ENCODE measurements around the gene ANKDD1B. TPM values are rescaled to one million over a fixed set of nuclear protein-coding genes. Genes with fewer than 3 reads are reported as not detected.
"Not testable (repeated sequence)": the region's sequence is repeated elsewhere in the genome, so short reads cannot be mapped to it uniquely, and the experiment has no call there.

The ANKDD1B gene
- total RNA-seq, 2 donors from 2014 or later: 3.6 to 6.3 TPM

DNA sequence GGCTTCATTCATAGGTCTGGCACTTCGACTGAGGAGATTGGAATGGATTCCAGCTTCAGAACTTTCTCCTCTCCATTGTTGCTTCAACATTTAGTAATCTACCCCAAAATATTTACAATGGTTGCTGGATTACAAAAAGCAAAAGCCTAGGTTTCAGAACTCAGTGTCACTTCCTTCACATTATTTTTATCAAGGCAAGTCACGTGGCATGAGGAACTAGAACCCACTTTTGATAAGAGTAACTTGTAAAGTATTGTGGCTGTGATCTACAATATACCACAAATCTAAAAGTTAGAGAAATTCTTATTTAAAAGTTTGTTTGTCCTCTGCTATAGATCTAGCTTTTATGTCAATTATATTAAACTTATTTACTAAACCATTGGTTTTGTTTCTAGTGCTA is 39.7 kb upstream of the ANKDD1B start:
- H3K9me3 ChIP-seq: no peaks in the 10 kb centered on the region
- H3K36me3 ChIP-seq: no peaks in the 10 kb centered on the region
- TF ChIP-seq CTCF (IDR thresholded peaks at IDR 0.05): no peak
- intact Hi-C loops (cut with DNase I): no loop called here
- no peaks in the 10 kb centered on the region for H3K4me1 ChIP-seq
- H3K9ac ChIP-seq (ENCODE audit: low read depth in 2 of 2, low read length in 2 of 2): no peak overlapping the region
- no peaks in the 10 kb centered on the region for H3K27me3 ChIP-seq
- H3K4me3 ChIP-seq: no peak overlapping the region
- no peak overlapping the region for H3K27ac ChIP-seq
- no peak for DNase-seq

DNA sequence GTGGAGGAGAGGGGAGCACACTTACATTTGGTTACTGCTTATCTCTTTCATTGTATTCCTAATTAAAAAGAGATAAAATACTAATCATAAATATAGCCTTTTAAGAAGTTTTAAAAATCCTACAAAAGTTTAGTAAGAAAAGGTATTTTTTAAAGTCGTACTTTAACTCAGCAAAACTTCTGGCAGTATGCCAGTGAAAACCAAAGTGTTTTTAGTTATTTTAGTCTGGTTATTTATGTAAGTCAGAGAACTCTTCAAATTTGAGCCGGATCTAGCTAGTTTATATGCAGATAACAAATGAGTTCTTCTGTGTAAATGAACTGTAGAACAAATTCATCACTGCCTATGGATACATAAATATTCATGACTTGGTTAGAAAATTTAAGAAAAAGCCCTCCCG is 36.5 kb upstream of the ANKDD1B start:
- no peaks in the 10 kb centered on the region for H3K4me1 ChIP-seq
- H3K9ac ChIP-seq (ENCODE audit: low read depth in 2 of 2, low read length in 2 of 2): no peak overlapping the region
- DNase-seq: no peak
- H3K27me3 ChIP-seq: no peaks in the 10 kb centered on the region
- no peak overlapping the region for H3K27ac ChIP-seq
- no peak overlapping the region for H3K4me3 ChIP-seq
- H3K36me3 ChIP-seq: no peaks in the 10 kb centered on the region
- no peaks in the 10 kb centered on the region for H3K9me3 ChIP-seq
- intact Hi-C loops (cut with DNase I): no loop called here
- TF ChIP-seq CTCF (IDR thresholded peaks at IDR 0.05): no peak

GRCh38 chr5:75578280-75578679 is 33.0 kb upstream of the ANKDD1B start:
- H3K9ac ChIP-seq (ENCODE audit: low read depth in 2 of 2, low read length in 2 of 2); intact Hi-C loops (cut with DNase I); H3K9me3 ChIP-seq; H3K4me1 ChIP-seq; H3K36me3 ChIP-seq; H3K27ac ChIP-seq; H3K27me3 ChIP-seq; H3K4me3 ChIP-seq; DNase-seq: not testable (repeated sequence)

- Histone ChIP-seq H3K9me3 (no peaks in the 10 kb centered on the region), H3K4me3 (no peak overlapping the region), H3K36me3 (no peaks in the 10 kb centered on the region), H3K4me1 (no peaks in the 10 kb centered on the region), H3K27me3 (no peaks in the 10 kb centered on the region), H3K27ac (no peak overlapping the region), H3K9ac (ENCODE audit: low read depth in 2 of 2, low read length in 2 of 2) (no peak overlapping the region)
- TF ChIP-seq CTCF (IDR thresholded peaks at IDR 0.05): no peak
- DNase-seq: no peak
- intact Hi-C loops (cut with DNase I): loop anchor here (5.0 kb wide), 2 partner anchors 98 to 673 kb away; no protein-coding TSS in a partner anchor
Observed at GRCh38 chr5:75584641-75585040, 26.6 kb upstream of the ANKDD1B start.

- no peaks in the 10 kb centered on the region for H3K27me3 ChIP-seq
- no peak overlapping the region for H3K4me3 ChIP-seq
- H3K9ac ChIP-seq (ENCODE audit: low read depth in 2 of 2, low read length in 2 of 2): no peak overlapping the region
- intact Hi-C loops (cut with DNase I): loop anchor here (5.0 kb wide), 1 partner anchor 94 kb away; no protein-coding TSS in a partner anchor
- H3K9me3 ChIP-seq: no peaks in the 10 kb centered on the region
- no peak overlapping the region for H3K27ac ChIP-seq
- H3K36me3 ChIP-seq: no peaks in the 10 kb centered on the region
- DNase-seq: no peak
- no peak for TF ChIP-seq CTCF (IDR thresholded peaks at IDR 0.05)
- no peaks in the 10 kb centered on the region for H3K4me1 ChIP-seq
Observed at GRCh38 chr5:75588666-75589065, 22.6 kb upstream of the ANKDD1B start.

- Histone ChIP-seq H3K9me3 (no peaks in the 10 kb centered on the region), H3K9ac (ENCODE audit: low read depth in 2 of 2, low read length in 2 of 2) (no peak overlapping the region), H3K4me1 (no peaks in the 10 kb centered on the region), H3K27ac (no peak overlapping the region), H3K36me3 (no peaks in the 10 kb centered on the region), H3K4me3 (no peak overlapping the region), H3K27me3 (no peaks in the 10 kb centered on the region)
- intact Hi-C loops (cut with DNase I): no loop called here
- TF ChIP-seq CTCF (IDR thresholded peaks at IDR 0.05): no peak
- no peak for DNase-seq
Observed at GRCh38 chr5:75600535-75600934, 10.7 kb upstream of the ANKDD1B start.

Measured in colonic mucosa (tissue), 4 donors.